ENCODE measurements around the gene RASL10A.

RASL10A gene

DNA sequence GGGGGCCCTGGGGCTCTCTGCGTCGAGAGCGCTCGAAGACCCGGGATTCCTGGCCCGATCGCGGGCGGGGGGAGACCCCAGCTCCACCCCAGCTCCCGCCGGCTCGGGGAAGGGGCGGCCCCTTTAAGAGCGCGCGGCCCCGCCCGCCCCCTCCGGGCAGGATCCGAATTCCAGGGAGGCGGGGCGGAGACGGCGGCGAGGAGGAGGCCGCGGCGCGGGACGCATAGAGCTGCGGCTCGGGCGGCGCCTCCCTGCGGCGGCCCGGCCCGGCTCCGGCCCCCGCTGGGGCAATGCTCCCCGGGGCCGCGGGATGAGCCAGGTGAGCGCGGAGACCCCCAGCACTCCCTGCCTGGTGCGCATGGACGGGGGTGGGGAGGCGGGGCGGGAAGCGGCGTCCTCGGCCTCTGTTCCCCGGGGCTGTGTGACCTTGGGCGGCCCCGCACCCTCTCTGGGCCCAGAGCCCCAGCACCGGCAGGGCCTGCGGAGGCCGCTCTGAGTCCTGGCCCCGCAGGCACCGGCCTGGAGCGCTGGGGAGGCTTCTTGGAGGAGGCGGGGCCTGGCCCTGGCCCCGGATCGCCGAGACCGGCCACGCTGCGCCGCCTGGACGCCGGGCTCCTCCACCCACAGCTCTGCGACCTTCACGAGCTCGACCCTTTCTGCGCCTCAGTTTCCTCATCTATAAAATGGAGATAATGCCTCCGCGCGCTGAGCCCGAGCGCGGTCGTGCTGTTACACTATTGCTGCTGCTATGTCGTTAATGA lies 8.5 kb downstream of the RASL10A start:
- Mint-ChIP-seq H3K4me1 (ENCODE audit: low read depth) (peaks cover 23% of the 10 kb centered on the region), H3K4me3 (peak overlapping the region; percentile 76), H3K27me3 (peaks cover 22% of the 10 kb centered on the region), H3K36me3 (ENCODE audit: low read depth) (no peaks in the 10 kb centered on the region), H3K27ac (no peak overlapping the region), H3K9me3 (no peaks in the 10 kb centered on the region)

DNA sequence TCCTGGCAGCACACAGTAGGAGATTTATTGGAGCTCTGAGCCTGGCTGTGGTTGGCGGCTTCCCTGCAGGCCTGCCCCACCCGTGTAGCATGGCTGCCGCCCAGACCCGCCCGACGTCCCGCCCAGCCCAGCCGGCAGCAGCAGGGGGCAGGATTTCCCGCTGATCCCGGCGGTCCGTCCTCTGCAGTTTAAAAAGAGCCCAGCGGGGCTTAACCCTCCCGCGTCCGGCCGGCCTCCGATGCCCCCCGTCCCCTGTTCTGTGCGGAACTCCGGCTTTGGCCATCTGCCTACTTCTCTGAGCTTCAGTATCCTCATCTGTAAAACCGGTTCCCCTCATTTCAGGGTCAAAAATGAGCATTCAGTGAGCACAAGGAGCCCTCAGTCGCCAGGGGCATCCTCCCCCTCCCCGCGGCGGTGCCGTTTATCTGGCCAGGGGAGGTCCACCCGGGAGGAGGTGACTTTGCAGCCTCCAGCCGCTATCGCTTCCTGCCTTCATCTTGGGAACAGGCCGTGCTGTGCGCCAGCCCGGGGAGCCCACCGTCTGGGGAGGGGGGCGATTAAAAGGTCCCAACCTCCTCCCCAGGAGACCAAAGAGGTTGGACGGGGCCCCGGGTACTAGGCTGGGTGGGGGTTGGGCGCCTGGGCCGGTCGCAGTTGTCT lies 9.2 kb downstream of the RASL10A start, which contains the start of gene GAS2L1:
Gene GAS2L1 (plus strand): TSS at position 476 of the 660 bp plus-strand sequence. CDS start 1,456 bp downstream, outside the sequence.
- Mint-ChIP-seq H3K27ac (no peak within 1 kb of the TSS), H3K9me3 (no peaks in the 10 kb centered on the region), H3K27me3 (peaks cover 20% of the 10 kb centered on the region), H3K4me3 (peak within 1 kb of the TSS; percentile 76), H3K4me1 (ENCODE audit: low read depth) (peaks cover 23% of the 10 kb centered on the region), H3K36me3 (ENCODE audit: low read depth) (no peaks in the 10 kb centered on the region)

DNA sequence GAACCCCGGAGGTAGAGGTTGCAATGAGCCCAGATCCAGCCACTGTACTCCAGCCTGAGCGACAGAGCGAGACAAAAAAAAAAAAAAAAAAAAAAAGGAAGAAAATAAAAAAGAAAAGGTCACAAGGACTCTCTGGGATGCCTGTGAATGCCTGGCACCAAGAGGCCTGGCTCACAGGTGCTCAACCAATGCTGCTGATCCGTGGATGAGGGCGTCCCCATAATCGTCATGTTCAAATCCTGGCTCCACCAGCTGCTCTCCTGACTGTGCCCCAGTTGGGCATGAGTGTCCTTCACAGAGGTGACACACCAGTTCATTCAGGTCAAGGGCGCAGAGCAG lies 9.7 kb downstream of the RASL10A start:
- Mint-ChIP-seq H3K4me1 (ENCODE audit: low read depth) (peaks cover 18% of the 10 kb centered on the region), H3K27me3 (peaks cover 20% of the 10 kb centered on the region), H3K36me3 (ENCODE audit: low read depth) (peaks cover 5% of the 10 kb centered on the region), H3K4me3 (peak overlapping the region; percentile 66), H3K27ac (no peak overlapping the region), H3K9me3 (no peaks in the 10 kb centered on the region)

DNA sequence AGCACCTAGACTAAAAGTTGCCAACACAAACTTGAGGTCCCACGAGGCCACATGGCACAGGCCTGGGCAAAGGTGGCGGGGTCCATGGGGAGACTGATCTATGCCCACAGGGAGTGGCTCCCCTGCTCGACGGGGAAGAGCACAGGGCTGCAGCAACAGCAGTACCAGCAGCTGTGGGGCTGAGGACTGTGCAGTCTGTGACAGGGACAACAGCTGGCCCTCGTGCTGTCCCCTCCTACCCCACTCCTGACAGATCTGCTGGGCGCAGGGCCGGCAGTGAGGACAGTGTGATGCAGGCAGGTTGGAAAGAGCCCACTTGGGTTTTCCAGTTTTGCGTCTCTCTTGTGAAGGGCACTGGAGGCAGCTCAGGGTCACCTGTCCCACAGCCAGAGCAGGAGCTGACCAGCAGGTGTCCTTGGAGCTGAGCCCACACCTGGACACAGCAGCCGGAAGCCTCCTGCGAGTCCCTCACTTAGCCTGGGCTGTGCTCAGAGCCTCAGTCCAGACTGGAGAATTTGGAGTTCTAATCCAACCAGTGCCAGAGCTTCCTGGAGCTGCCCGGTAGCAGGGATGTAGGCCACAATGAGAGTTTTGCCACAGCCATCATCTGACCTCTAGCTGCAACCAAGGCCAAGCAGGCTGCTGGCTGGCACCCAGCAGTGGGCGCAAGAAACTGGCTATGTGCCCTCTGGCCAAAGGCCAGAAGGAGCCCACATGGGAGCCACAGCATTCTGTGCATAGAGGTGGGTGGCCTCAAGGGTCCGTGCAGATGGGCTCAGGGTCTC lies 12.6 kb downstream of the RASL10A start:
- Mint-ChIP-seq H3K9me3 (no peaks in the 10 kb centered on the region), H3K27ac (no peak overlapping the region)

DNA sequence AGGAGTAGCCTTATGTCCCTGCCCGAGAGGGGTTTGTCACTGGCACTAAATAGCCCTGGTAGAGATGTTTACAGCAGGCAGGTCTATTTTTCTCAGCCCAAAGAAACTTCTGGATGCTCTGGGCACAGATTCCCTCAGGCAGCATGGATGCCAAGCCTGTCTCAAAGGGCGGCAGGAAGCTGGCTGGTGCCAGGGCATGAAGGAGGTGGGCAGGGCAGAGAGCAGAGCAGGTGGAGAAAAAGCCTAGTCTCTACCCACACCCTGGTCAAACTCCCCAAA lies 13.2 kb downstream of the RASL10A start:
- Mint-ChIP-seq H3K4me1 (ENCODE audit: low read depth) (peaks cover 9% of the 10 kb centered on the region), H3K27me3 (peaks cover 16% of the 10 kb centered on the region), H3K36me3 (ENCODE audit: low read depth) (peaks cover 39% of the 10 kb centered on the region), H3K9me3 (no peaks in the 10 kb centered on the region), H3K4me3 (no peak overlapping the region), H3K27ac (no peak overlapping the region)

More for the DNA sequence above, 12.6 kb downstream of the RASL10A start:
- Mint-ChIP-seq H3K27me3 (peaks cover 20% of the 10 kb centered on the region), H3K36me3 (ENCODE audit: low read depth) (peaks cover 34% of the 10 kb centered on the region), H3K4me1 (ENCODE audit: low read depth) (peaks cover 11% of the 10 kb centered on the region), H3K4me3 (no peak overlapping the region)

GRCh38 chr22:29301716-29302401 lies 13.6 kb downstream of the RASL10A start:
- Mint-ChIP-seq H3K4me3 (no peak overlapping the region), H3K9me3 (no peaks in the 10 kb centered on the region), H3K27ac (no peak overlapping the region), H3K27me3 (peaks cover 15% of the 10 kb centered on the region), H3K4me1 (ENCODE audit: low read depth) (peaks cover 8% of the 10 kb centered on the region), H3K36me3 (ENCODE audit: low read depth) (peaks cover 44% of the 10 kb centered on the region)

DNA sequence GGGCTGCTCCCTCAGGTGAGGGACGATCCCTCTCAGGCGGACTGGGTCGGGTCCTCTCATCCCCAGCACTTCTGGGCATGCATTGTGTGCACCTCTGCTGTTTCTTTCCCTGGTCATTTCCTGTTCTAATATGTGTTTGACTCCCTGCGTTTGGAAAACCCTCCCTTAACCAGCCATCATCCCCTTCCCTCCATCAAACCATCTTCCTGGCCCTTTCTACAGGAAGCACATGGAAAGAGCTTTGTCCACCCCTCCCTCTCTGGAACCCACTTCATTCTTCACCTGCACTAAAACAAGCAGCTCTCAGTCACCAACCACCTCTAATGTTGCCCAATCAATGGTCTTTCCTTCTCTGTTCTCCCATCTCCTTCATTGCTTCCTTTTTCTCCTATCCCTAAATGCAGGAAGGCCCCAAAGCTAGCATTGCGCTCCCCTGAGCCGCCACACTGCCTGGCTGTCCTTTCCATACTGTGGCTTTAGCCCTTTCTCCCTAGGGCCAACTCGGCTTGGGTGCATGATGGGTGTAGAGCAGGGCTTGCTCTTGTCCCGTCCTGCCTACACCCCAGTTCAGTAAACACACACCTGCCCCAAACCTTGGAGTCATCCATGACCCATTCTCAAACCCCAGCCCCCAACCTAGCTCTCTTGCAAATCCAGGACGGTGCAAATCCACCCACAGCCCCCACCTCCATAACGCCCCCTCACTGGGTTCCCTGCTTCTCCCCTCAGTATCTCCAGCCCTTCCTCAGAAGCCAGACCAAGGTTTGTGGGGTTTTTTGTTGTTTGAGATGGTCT lies 14.5 kb downstream of the RASL10A start:
- Mint-ChIP-seq H3K27ac (peak overlapping the region; percentile 6), H3K27me3 (peaks cover 14% of the 10 kb centered on the region), H3K9me3 (no peaks in the 10 kb centered on the region), H3K4me3 (no peak overlapping the region), H3K36me3 (ENCODE audit: low read depth) (peaks cover 53% of the 10 kb centered on the region), H3K4me1 (ENCODE audit: low read depth) (peaks cover 3% of the 10 kb centered on the region)

- H3K9me3 Mint-ChIP-seq: no peaks in the 10 kb centered on the region
- H3K4me3 Mint-ChIP-seq: no peak overlapping the region
- H3K4me1 Mint-ChIP-seq (ENCODE audit: low read depth): no peaks in the 10 kb centered on the region
- H3K27me3 Mint-ChIP-seq: peaks cover 11% of the 10 kb centered on the region
- peaks cover 58% of the 10 kb centered on the region for H3K36me3 Mint-ChIP-seq (ENCODE audit: low read depth)
- no peak overlapping the region for H3K27ac Mint-ChIP-seq
Observed at GRCh38 chr22:29300467-29300806, 15.1 kb downstream of the RASL10A start.

- peaks cover under 1% of the 10 kb centered on the region for H3K27me3 Mint-ChIP-seq
- no peak overlapping the region for H3K4me3 Mint-ChIP-seq
- no peaks in the 10 kb centered on the region for H3K9me3 Mint-ChIP-seq
- H3K27ac Mint-ChIP-seq: no peak overlapping the region
- no peaks in the 10 kb centered on the region for H3K4me1 Mint-ChIP-seq (ENCODE audit: low read depth)
- H3K36me3 Mint-ChIP-seq (ENCODE audit: low read depth): peaks cover 67% of the 10 kb centered on the region
Observed at GRCh38 chr22:29299136-29299900, 16.2 kb downstream of the RASL10A start.

DNA sequence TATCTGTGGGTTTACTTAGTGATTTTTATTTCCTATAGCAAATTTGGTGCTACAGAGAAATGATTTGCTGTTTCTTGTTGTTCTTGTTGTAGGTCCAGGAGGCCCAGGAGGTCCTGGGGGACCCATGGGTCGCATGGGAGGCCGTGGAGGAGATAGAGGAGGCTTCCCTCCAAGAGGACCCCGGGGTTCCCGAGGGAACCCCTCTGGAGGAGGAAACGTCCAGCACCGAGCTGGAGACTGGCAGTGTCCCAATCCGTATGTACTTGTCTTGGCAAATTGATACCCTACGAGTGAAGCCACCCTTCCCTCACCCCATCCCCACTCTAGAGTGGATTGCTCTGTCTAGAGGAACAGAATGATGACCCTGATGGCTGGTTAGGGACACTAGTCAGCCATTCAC lies 16.9 kb downstream of the RASL10A start:
- Mint-ChIP-seq H3K27me3 (no peaks in the 10 kb centered on the region), H3K9me3 (no peaks in the 10 kb centered on the region), H3K4me1 (ENCODE audit: low read depth) (no peaks in the 10 kb centered on the region), H3K27ac (no peak overlapping the region), H3K4me3 (no peak overlapping the region), H3K36me3 (ENCODE audit: low read depth) (peaks cover 72% of the 10 kb centered on the region)

GRCh38 chr22:29292379-29292778 lies 23.1 kb downstream of the RASL10A start:
- no peaks in the 10 kb centered on the region for H3K27me3 Mint-ChIP-seq
- no peaks in the 10 kb centered on the region for H3K9me3 Mint-ChIP-seq
- no peak overlapping the region for H3K4me3 Mint-ChIP-seq
- no peaks in the 10 kb centered on the region for H3K4me1 Mint-ChIP-seq (ENCODE audit: low read depth)
- H3K27ac Mint-ChIP-seq: no peak overlapping the region
- H3K36me3 Mint-ChIP-seq (ENCODE audit: low read depth): peaks cover 89% of the 10 kb centered on the region

DNA sequence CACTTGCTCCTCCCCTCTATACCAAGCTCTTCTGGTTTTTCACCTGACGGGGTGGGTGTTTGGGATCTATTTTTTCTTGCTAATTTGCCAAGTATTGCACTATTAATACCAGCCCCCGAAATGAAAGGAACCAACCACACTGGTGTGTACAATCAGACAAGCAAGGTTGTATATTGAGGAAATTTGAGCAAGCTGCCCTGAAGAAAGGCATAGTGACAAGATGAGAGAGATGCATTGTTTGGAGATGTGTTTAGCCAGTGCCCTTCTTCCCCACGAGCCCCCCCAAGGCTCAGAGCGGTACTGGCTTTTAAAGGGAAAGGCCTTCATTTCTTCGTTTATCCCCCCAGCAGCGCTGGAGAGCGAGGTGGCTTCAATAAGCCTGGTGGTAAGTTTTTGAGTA lies 24.3 kb downstream of the RASL10A start:
- no peak overlapping the region for H3K27ac Mint-ChIP-seq
- no peak overlapping the region for H3K4me3 Mint-ChIP-seq
- H3K36me3 Mint-ChIP-seq (ENCODE audit: low read depth): peaks cover 89% of the 10 kb centered on the region
- H3K4me1 Mint-ChIP-seq (ENCODE audit: low read depth): no peaks in the 10 kb centered on the region
- H3K27me3 Mint-ChIP-seq: no peaks in the 10 kb centered on the region
- no peaks in the 10 kb centered on the region for H3K9me3 Mint-ChIP-seq

DNA sequence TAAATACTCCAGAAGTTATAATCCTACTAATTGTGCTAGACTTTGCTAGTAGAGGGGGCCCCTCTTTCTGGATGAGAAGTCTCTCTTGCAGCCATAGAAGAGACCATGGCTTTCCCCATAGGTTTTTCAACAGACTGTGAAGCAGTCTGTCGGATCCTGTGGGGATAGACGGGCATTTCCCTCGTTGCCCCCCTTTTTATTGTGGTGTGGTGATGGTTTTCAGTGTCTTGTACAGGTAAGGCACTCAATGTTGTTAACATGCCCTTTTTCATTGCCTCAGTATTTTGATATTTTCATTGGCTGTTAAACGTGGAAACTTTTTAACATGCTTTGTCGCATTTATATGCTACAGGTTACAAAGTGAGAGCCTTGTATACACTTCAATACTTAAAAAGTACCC lies 25.4 kb downstream of the RASL10A start:
- Mint-ChIP-seq H3K27me3 (no peaks in the 10 kb centered on the region), H3K4me1 (ENCODE audit: low read depth) (no peaks in the 10 kb centered on the region), H3K4me3 (no peak overlapping the region), H3K27ac (no peak overlapping the region), H3K9me3 (no peaks in the 10 kb centered on the region), H3K36me3 (ENCODE audit: low read depth) (peaks cover 85% of the 10 kb centered on the region)

DNA sequence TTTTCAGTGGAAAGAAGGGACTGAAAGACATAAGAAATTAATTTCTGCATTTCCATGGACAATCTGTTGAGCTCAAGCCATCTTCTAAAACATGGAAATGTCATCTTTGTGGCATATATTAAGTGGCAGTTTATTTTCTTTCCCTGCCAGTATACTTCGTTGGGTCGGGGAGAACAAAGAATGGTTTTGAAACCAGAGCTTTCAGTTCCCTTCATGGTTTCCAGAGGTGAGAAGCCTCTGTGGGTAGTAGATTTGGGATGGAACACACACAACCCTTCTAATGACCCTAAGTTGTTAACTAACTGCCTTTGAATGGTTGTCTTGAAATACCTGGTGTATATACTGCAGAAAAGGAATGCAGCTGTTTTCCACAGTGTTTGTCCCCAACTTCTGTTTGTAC lies 26.7 kb downstream of the RASL10A start:
- Mint-ChIP-seq H3K27me3 (no peaks in the 10 kb centered on the region), H3K4me3 (no peak overlapping the region), H3K27ac (no peak overlapping the region), H3K4me1 (ENCODE audit: low read depth) (peaks cover 3% of the 10 kb centered on the region), H3K9me3 (no peaks in the 10 kb centered on the region), H3K36me3 (ENCODE audit: low read depth) (peaks cover 85% of the 10 kb centered on the region)
